C4-2B (cell line): ENCODE results near the gene EPHA2.

Source experiments
- H3K27ac ChIP-seq: fragments of 450-650 bp; 2 replicates; pipeline ENCODE4 v1.5.1; 2017
- ZFX ChIP-seq: fragments of 450-650 bp; IDR thresholded peaks from 2 replicates; pipeline ENCODE4 v1.6.1; 2017
- TF ChIP-seq, protein P1 (sequence below): fragments of 450-650 bp; conservative IDR thresholded peaks from 2 replicates; pipeline ENCODE4 v1.5.1; 2017; ENCODE audit warnings: mild to moderate bottlenecking

The EPHA2 gene

GRCh38 chr1:16090076-16090826, 65.6 kb downstream of the EPHA2 start:
- H3K27ac ChIP-seq, result no peak overlapping the region; the same call in 1 of the 2 replicates
- TF ChIP-seq ZFX, result no peak
- TF ChIP-seq, protein P1, sequence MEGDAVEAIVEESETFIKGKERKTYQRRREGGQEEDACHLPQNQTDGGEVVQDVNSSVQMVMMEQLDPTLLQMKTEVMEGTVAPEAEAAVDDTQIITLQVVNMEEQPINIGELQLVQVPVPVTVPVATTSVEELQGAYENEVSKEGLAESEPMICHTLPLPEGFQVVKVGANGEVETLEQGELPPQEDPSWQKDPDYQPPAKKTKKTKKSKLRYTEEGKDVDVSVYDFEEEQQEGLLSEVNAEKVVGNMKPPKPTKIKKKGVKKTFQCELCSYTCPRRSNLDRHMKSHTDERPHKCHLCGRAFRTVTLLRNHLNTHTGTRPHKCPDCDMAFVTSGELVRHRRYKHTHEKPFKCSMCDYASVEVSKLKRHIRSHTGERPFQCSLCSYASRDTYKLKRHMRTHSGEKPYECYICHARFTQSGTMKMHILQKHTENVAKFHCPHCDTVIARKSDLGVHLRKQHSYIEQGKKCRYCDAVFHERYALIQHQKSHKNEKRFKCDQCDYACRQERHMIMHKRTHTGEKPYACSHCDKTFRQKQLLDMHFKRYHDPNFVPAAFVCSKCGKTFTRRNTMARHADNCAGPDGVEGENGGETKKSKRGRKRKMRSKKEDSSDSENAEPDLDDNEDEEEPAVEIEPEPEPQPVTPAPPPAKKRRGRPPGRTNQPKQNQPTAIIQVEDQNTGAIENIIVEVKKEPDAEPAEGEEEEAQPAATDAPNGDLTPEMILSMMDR, result no peak

DNA sequence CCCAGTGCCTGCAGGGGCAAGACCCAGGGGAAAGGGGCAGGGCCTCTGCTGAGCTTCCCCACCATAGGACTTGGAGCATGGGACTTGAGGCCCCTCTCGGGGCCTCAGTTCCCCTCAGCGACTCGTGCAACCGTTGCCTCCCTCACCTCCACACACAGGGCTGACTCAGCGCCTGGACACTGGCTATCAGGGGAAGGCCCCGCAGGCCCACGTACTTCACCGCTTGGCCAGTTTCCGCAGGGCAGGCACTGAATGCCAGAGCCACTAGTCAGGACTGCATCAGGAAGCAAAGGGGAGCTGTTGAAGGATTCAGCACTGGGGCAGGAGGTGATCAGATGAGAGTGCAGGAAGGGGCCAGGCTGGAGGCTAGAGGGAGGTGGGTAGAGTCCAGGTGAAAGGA, 66.9 kb downstream of the EPHA2 start:
- H3K27ac ChIP-seq, result no peak overlapping the region
- no peak for TF ChIP-seq ZFX
- TF ChIP-seq, protein P1, result no peak

DNA sequence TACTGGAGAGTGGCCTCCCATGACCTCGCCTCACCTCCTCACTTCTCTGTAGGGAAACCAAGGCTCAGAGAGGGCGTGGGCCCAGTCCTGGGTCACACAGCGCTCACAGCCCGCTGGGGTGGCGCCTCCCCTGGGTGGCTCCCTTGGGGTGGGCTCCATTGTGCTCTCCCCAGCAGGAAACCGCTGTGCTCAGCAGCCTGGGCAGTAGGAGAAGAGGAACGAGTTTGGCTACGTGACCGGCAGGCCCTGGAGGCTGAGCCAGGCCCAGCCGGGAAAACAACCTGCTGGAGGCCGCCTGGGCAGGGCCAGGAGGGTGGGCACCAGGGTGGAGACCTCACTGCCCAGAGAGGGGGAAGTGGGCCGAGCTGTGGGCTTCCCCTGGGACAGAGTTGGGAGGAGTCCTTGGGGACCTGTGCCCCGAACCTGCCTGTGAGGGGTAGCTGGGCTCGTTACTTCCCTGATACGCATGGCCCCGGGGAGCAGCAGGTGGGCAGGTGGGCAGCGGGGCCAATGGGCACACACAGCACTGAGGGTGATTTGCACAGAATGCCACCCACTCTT, 67.4 kb downstream of the EPHA2 start:
- no peak for TF ChIP-seq ZFX
- TF ChIP-seq, protein P1, result no peak
- H3K27ac ChIP-seq, result peak overlapping the region; percentile 11; the same call in 1 of the 2 replicates

DNA sequence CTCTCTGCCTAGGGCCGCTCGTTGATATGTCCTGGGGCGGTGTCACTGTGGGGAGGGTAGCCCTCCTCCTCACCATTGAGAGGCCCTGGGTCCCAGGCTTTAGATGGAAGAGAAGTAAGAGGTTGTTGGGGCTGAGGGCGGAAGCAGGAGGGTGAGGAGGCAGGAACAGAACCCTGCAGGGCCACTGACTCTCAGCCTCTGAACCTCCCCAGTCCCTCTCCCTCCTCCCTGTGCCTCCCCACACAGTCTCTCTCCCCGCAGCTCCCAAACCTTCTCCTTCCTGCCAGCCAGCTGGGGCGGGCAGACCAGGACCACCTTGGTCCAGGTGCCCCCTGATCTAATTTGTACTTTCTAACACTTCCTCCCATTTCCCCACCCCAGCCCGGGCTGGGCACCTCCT, 68.1 kb downstream of the EPHA2 start:
- 0 out of 2 replicates have a peak overlapping the region, but pooled peaks have one; percentile 11 for H3K27ac ChIP-seq
- no peak for TF ChIP-seq ZFX
- TF ChIP-seq, protein P1, result no peak

DNA sequence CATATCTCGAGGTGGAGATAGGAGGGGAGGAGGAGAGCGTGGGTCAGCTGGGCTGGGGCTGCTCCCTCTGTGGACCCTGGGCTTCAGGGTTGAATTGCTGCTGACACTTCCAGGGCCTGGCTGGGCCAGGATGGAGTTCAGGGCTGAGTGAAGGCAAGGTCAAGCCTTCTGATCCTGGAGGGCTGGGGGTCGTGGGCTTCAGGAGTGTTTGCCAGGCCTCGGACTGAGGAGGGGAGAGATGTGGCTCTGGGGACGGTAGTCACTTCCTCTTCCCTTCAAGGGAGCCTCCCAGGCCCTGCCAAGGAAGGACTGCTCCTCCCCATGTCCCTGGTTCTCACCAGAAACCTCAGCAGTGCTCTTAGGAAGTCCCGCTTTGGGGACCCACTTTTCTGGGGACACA, 70.3 kb downstream of the EPHA2 start:
- TF ChIP-seq, protein P1, result no peak
- TF ChIP-seq ZFX, result no peak
- no peak overlapping the region for H3K27ac ChIP-seq

DNA sequence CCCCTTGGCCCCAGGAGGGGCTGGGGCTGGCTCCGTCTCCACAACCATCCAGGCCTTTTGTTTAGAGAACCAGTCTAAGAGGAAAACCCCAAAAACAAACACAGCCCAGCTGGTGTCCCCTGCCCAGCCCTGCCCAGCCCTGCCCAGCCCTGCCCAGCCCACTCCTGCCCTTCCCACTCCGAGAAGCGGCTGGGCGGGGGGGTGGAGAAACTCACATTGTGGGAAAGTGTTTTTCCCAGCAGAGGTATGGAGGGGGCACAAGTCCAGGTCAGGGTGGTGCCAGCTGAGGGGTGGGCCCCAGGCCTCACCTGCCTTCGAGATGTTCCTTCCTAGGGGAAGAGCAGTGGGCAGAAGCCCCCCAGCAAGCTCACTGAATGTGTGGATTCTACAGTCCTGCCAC, 72.4 kb downstream of the EPHA2 start:
- TF ChIP-seq ZFX, result no peak
- TF ChIP-seq, protein P1, result no peak
- H3K27ac ChIP-seq, result no peak overlapping the region

DNA sequence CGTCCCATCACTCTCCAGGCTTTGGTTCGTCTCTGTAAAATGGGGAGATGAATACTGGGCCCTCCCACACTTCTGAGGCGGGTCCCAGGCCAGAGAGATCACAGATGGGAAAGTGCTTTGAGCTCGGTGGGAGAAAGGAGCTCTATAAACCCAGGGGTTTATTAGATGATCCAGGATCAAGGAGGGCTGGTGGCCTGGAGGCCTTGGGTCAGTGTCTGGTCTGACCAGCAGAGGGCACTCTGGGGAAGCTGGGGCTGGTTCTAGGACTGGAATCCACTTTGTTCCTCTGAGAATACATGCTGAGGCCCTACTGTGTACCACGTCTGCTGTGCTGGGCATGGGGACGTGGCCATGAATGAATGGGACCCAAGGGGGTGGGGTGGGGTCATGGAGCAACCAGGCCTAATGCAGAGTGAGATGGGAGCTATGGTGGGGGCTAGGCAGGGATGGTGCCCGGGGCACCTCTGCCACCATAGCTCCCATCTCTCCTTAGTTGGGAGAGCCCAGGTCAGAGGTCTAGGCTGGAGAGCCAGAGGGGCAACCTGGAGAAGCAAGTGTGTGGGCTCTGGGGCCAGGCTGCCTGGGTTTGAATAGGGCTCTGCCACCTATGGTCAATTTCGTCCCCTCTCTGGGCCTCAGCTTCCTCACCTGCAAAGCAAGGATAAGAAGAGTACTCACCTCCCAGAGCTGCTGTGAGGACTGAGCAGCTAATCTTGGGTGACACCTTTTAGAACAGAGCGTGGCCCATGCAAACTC, 73.4 kb downstream of the EPHA2 start:
- TF ChIP-seq ZFX, result no peak
- TF ChIP-seq, protein P1, result peak; percentile 84
- H3K27ac ChIP-seq, result peak overlapping the region; percentile 8; the same call in 1 of the 2 replicates
